ENCODE measurements around the gene ATP13A5.

DNA sequence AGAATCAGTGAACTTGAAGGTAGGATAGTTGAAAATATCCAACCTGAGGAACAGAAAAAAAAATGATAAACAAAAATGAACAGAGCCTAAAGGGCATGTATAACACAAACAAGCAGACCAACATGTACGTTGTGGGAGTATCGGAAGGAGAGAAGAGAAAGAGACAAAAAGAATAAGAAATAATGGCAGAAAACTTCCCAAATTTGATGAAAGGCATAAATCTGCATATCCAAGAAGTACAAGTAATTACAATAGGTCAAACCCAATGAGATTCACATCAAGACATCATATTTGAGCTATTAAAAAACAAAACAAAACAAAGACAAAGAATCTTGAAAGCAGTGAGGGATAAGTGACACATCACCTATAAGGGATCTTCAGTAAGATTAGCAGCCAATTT lies 38.1 kb upstream of the ATP13A5 start:
- TF ChIP-seq, protein P1, sequence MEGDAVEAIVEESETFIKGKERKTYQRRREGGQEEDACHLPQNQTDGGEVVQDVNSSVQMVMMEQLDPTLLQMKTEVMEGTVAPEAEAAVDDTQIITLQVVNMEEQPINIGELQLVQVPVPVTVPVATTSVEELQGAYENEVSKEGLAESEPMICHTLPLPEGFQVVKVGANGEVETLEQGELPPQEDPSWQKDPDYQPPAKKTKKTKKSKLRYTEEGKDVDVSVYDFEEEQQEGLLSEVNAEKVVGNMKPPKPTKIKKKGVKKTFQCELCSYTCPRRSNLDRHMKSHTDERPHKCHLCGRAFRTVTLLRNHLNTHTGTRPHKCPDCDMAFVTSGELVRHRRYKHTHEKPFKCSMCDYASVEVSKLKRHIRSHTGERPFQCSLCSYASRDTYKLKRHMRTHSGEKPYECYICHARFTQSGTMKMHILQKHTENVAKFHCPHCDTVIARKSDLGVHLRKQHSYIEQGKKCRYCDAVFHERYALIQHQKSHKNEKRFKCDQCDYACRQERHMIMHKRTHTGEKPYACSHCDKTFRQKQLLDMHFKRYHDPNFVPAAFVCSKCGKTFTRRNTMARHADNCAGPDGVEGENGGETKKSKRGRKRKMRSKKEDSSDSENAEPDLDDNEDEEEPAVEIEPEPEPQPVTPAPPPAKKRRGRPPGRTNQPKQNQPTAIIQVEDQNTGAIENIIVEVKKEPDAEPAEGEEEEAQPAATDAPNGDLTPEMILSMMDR (IDR thresholded peaks at IDR 0.05): no peak
- TF ChIP-seq POLR2A (IDR thresholded peaks at IDR 0.05): no peak
